HL-60 (cell line): ENCODE results near the gene CACUL1.
"Not testable (repeated sequence)": the region's sequence is repeated elsewhere in the genome, so short reads cannot be mapped to it uniquely, and the experiment has no call there.

Experiments
- DNase-seq, 2 experiments: peaks; one replicate each; pipeline ENCODE4 v3.0.0-alpha.2; 2010 to 2020; ENCODE audit warnings: low read depth in 1 of 2, low spot score in 1 of 2
- H3K27ac ChIP-seq: fragments of 250-450 bp; sonication (Bioruptor Pico); replicated peaks from 2 replicates; pipeline ENCODE4 v1.5.1; 2020; ENCODE audit warnings: mild to moderate bottlenecking, moderate library complexity
- H3K27me3 ChIP-seq: fragments of 250-450 bp; sonication (Bioruptor Pico); 2 replicates; pipeline ENCODE4 v1.5.1; 2021; ENCODE audit warnings: mild to moderate bottlenecking, moderate library complexity; ENCODE audit not compliant: insufficient read depth, poor library complexity, severe bottlenecking
- H3K4me3 ChIP-seq: replicated peaks from 2 replicates; pipeline ENCODE4 v1.5.1; 2011; ENCODE audit warnings: mild to moderate bottlenecking, control low read depth, low read length; ENCODE audit not compliant: insufficient read depth
- CTCF ChIP-seq: IDR thresholded peaks from one replicate; pipeline ENCODE4 v1.5.1; 2011; ENCODE audit warnings: low read length, control low read depth, inconsistent platforms; ENCODE audit not compliant: insufficient read depth
- GABPA ChIP-seq: IDR thresholded peaks from 2 replicates; pipeline ENCODE4 v1.6.1; 2012; ENCODE audit warnings: low read depth
- POLR2AphosphoS5 ChIP-seq: IDR thresholded peaks from 2 replicates; pipeline ENCODE4 v1.6.1; 2012; ENCODE audit warnings: low read depth
- REST ChIP-seq: IDR thresholded peaks from 2 replicates; pipeline ENCODE4 v1.6.1; 2012; ENCODE audit warnings: low read depth; ENCODE audit not compliant: insufficient replicate concordance
- SPI1 ChIP-seq: IDR thresholded peaks from 2 replicates; pipeline ENCODE4 v1.6.1; 2012; ENCODE audit warnings: low read depth, mild to moderate bottlenecking, borderline replicate concordance

CACUL1 gene

GRCh38 chr10:118645294-118645693 is 109.5 kb downstream of the CACUL1 start:
- not testable (repeated sequence) for H3K27me3 ChIP-seq, H3K4me3 ChIP-seq, H3K27ac ChIP-seq, DNase-seq

GRCh38 chr10:118642228-118642627 is 112.5 kb downstream of the CACUL1 start:
- DNase-seq: no peak
- TF ChIP-seq CTCF (no peak), GABPA (no peak), SPI1 (no peak), REST (no peak), POLR2AphosphoS5 (no peak)
- no peak overlapping the region for H3K4me3 ChIP-seq
- H3K27ac ChIP-seq: no peak overlapping the region
- peaks cover 2% of the 10 kb centered on the region for H3K27me3 ChIP-seq

- DNase-seq: no peak
- no peak overlapping the region for H3K4me3 ChIP-seq
- no peak overlapping the region for H3K27ac ChIP-seq
- H3K27me3 ChIP-seq: peaks cover 3% of the 10 kb centered on the region
- TF ChIP-seq POLR2AphosphoS5: no peak
- TF ChIP-seq REST: no peak
- no peak for TF ChIP-seq SPI1
- no peak for TF ChIP-seq CTCF
- TF ChIP-seq GABPA: no peak
These were observed 116.1 kb downstream of the CACUL1 start for GRCh38 chr10:118638680-118639079.

- Histone ChIP-seq H3K27ac (no peak overlapping the region), H3K4me3 (no peak overlapping the region), H3K27me3 (peaks cover 3% of the 10 kb centered on the region)
- DNase-seq: no peak
- TF ChIP-seq POLR2AphosphoS5 (no peak), SPI1 (no peak), GABPA (no peak), REST (no peak), CTCF (no peak)
These were observed 118.9 kb downstream of the CACUL1 start for GRCh38 chr10:118635674-118636402.
